ENCODE data around the gene LOXHD1.

The LOXHD1 gene

DNA sequence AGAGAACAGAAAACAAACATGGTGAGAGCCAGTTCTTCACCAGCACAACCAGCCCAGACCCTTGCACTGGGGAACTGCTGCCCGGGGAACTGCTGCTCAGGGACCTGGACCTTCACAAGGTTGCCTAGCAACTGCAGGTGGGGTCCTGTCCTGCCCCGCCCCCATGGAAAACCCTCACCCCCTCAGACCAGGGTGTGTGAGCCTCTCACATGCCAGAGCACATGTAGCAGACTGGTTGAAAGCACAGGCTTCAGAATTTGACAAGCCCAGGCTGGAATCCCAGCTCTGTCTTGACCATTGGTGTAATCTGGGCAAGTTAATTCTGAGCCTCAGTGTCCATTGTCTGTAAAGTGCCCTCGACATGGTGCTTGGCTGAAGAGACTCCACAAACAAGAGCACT is 118.6 kb downstream of the LOXHD1 start:
- no peak for DNase-seq

DNA sequence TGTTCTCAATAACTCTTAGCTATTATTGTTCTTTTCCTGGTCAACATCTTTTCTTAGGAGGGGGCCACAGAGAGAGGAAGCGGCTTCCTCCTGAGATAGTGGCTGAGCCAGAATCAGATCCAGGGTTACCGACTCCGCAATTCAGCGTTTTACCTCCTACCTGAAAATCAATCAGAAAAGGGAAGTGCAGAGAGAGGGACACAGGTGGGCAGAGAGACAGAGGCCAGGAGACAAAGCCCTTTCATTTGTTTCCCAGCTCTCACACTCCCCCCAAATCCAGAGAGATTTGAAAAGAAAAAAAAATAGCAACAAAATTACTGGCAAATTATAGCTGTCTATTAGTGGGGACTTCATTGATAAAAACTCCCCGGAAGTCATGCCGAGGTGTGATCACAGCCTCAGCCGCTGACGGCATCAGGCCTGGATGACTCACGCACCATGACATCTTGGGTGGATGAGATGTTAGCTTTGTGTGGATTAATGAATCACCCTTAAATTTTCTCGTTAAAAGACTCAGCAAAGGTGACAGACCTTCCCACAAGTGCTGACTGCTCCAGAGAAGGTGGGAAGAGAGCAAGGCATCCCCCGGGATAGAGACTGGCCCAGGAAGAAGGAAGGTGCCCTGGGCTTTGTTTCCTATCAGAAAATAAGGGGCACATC is 120.7 kb downstream of the LOXHD1 start:
- no peak for DNase-seq

DNA sequence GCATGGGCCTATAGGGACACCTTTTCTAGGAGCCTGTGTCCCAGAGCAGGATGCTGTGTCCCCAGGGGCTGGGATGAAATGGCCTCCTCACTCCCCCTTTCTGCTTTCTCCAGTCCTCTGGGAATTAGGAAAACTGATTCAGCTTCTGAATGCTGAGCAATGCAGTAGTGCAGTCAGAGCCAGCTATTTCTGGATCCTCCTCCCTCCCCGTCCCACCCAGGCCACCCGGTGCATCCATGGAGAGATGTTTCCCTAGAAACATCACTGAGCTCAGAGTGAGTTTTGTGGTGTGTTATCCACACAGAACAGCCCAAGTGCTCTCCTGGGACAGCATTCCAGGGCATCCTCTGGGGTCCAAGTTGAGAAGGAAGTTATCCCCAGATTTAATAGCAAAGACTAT is 125.5 kb downstream of the LOXHD1 start:
- DNase-seq: no peak

DNA sequence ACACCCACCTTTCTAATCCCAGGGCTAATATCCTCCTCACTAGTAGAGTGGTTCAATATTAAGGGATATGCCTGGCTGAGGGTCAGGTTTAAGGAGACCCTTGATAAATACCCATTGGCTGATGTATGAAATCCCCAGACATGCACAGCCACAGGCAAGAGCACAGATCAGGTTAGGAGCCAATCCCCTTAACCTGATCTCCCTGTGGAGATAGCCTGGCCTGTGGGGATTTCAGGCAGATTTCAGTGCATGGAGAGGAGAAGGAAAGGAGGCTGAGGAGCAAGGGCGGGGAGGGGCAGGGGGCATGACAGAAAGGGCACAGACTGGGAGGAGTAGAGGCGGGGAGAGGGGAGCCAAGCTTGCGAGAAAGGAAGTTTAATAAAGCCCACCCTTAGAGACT is 129.0 kb downstream of the LOXHD1 start:
- DNase-seq: no peak

DNA sequence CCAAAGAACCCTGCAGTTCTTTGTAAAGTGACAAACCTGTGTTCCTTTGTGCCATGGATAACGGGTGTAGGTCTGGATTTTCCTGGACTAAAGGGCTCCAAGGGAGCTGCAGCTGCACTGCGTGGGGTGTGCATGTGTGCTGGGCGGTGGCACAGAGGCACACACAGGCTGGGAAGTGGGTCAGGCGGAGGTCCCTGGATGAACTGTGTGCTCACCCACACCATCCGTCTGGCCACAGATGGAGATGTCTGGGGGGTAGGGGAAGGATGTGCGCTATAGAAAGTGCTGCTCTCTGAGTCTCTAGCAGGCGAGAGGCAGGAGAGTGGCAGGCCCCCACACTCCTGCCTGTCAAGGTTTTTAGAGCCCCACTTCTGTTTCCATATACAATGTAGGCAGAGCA is 137.2 kb downstream of the LOXHD1 start:
- no peak for DNase-seq

DNA sequence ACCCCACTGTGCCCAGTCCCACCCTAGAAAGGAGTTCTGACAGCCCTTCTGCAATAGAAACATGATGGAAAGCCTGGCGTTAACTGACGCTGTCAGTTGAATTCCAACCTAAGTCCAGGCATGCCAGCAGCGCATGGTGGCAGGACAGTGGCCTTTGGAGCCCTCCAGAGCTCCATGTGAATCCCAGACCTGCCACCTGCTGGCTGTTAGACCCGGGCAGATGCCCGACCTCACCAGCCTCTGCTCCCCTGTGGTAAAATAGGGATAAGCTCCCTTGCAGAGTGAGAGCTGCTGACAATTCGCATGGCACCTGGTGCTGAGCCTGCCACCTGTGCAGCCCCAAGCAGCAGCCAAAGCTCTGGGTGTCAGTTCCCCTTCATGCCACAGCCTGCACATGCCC is 138.6 kb downstream of the LOXHD1 start:
- DNase-seq: no peak

DNA sequence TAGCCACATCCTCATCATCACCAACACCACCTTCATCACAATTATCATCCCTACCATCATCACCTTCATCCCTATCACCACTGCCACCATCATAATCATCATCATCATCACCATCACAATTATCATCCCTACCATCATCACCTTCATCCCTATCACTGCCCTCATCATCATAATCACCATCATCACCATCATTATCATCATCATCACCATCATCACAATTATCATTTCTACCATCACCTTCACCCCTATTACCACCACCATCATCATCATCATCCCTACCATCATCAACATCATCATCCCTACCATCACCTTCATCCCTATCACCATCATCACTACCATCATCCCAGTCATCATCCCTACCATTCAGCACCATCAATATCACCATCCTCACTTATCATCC is 140.5 kb downstream of the LOXHD1 start:
- DNase-seq: no peak

DNA sequence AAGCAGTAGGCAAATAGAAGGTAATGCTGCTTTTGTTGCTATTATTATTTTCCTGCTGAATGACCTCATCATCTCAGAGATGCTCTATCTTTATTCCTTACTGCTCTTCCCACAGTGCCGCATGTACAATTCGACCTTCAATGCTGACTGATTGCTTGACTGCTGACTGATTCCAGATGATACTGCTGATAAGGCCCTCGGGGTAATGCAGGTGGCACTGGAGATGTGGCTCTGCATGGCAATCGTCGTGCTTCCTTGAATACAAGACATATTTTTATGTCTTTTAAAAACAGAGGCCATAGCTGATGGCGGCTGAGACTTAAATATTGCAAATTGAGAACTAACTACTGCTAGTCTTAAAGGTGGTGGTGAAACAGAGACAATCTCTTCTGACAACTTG is 146.6 kb downstream of the LOXHD1 start:
- no peak for DNase-seq

DNA sequence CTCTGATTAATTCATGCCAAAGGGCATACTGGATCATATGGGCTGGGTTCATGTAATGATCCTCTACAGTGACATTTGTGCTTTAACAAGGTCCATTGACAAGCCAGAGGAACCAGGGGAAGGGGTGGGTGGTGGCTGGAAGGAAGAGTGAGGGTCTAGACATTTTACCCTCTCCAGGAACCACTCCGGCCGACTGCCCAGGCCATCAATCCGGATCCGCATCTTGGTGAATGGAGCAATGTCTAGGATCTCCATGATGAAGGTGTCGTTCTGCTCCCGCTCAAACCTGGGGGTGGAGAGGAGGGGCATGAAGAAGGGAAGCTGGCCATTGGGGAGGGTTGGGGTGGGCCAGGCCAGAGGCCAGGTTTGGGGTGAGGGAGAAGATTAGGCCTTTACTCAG is 147.5 kb downstream of the LOXHD1 start:
- DNase-seq: no peak

DNA sequence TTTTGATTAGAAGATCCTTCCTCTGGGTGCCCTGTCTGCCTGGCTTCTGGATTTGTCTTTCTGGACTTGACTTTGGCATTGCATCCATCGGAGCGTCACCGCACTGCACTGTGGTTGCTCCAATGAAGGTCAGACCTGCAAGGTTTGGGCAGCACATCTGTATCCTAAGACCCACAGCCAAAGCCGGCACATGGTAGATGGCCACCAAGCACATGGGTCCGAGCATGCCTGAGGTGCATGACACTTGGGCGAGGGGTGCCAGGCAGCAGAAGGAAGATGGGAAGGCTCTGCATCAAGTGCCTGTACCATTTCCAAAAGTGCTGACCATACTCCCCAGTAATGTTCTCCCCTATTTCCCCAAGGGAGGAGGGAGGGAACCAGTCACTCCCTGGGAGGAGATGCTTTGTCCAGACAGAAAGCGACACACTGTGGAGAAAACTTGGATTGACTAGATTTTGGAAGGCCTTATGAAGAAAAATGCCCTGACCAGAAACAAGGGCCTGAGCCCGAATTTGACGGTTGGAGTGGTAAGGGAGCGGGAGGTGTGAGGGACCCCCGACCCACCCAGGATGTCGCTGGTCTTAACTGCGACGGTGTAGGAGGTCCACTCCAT is 149.9 kb downstream of the LOXHD1 start:
- no peak for DNase-seq

DNA sequence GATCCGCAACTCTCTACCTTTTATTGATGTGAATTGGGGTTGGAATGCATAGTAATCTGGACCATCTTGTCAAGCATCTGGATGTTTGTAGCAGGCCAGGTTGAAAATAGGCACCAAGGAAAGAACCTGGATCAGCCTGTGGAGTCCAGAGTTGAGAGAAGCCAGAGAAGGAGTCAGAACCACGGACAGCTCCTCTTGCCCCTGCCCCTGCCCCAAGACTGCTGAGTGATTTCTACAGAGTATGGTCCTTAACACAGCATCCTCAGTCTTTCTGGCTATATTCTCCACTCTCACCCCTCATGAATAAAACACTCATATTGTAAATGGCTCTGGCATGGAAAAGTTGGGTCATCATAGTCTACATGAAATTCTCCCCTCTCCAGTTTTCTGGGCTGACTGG is 154.6 kb downstream of the LOXHD1 start:
- DNase-seq: no peak

DNA sequence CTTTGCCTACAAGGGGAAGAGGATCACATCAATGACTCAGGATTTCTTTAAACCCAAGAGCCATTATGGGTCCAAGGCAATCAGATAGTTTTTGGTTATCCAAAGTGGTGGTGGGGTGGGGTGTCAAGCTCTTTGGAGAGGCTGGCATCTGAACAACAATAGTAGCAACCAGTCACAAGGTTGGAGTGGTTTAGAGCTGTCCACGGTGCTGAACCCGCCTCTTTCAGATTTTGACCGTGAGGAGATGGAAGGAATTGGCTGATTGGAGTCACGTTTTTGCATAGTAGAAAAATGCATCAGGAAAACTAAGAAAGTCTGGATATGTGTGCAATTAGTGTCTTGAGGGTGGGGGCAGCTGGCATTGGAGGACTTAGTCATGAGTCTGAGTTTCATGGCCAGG is 159.9 kb downstream of the LOXHD1 start:
- no peak for DNase-seq

DNA sequence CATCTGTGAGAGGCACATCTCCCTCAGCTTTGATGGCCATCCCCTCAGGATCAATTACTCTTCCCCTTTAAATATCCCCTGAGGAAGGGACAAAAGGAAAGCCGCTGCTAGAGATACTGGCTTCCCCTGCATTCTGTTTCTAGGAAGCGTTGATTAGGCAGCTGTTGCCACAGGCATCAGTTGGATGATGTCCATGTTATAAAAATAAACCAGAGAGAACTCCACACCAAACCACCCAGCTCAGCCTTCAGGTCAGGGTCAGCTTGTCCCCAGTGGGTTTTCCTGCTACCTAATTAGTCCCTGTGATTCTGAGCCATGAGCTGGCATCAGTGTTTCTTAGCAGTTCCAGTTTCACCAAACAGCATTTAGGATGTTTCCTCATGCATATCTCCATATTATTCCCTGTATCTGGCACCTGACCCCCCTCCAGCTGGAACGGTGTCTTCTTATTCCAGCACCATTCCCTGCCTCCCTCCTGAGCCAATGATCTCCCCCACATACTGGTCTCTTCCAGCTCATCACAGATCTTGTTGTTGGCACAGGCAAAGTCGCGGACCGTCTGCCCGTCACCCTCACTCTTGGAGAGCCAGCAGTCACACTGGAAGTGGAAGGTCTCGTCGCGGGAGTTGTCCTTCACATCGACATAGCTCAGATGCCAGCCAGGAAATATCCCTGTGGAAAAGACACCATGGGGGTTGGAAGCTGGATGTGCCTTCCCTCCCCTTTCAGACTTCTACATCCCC is 168.4 kb downstream of the LOXHD1 start:
- DNase-seq: no peak

DNA sequence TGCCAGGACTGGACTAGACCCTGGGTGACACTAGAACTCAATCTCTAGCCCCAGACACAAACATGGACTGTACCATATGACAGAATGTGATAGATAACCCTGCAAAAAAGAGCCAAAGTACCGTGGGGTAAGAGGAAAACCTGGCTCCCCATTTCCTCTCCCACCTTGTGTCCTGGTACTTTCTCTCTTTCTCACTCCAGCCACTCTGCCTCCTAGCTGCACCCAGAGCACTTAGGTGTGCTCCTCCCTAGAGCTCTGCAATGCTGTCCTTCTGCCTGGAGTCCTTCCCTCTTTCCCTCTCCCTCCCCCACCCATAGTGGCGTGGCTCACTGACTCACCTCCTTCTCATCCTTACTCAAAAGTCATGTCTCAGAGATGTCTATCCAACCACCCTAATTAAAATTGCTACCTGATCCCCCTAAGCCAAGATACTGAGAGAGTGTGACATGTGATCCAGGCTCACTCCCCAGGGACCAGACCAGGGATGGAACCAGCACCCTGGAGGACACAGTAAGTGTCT is 171.3 kb downstream of the LOXHD1 start:
- DNase-seq: no peak

DNA sequence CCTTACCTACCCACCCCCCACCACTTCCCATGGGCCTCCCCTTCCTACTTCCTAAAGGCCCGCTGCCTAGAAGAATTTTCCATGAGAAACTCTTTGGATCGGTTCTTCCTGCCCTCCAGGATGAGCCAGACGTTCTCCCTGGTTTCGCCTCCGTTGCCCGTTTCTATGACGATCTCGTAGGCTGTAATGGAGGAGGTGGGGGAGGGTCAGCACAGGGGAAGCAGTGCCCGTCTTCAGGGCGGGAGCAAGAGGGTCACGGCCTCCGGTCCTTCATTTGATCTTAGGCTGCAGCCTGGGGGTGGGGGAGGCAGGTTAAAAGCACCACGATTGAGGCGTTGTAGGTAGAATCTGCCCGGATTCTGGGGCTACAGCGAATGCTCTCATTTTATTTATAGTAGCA is 172.0 kb downstream of the LOXHD1 start:
- DNase-seq: no peak

DNA sequence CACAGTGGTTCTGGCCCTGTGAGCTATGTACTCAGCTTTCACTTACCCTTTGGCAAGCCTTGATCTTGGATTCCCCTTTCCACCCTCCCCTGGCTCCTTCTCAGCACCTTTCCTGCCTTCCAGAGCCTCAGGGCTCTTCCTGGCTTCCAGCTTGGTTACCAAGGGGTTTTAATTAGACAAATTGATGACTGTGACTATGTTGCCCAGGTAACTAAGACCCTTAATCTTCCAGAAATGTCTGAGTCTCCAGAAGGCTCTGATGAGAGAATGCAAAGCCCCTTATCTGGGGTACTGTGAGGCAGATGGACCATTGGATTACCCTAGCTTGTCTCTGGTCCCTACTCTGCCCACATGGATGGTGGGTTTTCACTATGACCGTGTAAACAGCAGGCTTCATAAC is 174.2 kb downstream of the LOXHD1 start:
- DNase-seq: no peak

DNA sequence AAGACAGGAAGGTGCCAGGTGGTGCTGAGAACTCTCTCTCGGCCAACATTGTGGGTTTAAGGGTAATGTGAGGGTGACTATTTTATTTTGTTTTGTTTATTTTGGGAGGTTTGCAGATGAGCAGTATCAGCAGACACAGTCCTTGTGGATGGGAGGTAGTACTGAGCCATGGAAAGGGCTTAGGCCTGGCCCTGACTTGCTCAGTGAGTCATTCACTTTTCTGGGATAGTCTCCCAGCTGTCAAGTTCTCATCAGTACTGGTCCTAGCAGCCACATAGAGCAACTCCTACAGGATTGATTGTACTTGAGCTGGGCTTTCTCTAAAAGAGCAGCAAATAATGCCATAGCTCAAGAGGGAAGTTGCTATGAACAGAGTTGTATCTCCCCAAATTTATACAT is 175.2 kb downstream of the LOXHD1 start:
- DNase-seq: no peak

DNA sequence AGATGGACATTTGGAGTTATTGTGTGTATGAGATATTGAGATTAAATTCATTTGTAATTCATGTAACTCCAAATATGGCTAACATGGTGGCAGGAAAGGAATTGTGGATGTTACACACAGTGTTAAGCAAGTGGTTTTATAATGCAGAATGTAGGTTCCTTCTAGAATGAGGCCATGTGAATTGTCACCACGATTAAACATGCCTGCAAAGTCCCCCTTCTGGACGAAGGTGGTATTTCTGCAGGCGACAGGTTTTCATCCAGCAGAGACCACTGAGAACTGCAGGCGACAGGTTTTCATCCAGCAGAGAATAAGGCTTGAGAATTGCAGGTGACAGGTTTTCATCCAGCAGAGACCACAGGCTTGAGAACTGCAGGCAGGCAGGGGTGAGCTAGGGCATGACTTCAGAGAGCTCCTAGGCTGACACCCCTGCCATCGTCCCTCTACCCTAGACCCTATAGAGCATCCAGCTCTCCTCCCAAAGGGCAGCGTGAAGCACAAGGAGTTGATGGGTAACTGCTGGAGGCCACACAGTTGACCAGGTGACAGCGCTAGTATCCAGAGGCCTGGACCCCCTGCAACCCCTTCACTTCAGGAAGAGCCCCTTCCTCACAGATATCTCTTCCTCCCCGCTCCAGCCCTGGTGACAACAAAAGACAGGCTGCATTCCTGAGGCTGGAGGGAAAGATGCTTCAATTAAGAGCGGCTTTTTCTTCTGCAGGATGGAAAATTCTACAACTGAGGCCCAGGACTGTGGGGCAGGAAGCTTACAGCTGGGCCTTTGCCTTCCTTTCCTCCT is 175.8 kb downstream of the LOXHD1 start:
- DNase-seq: no peak

DNA sequence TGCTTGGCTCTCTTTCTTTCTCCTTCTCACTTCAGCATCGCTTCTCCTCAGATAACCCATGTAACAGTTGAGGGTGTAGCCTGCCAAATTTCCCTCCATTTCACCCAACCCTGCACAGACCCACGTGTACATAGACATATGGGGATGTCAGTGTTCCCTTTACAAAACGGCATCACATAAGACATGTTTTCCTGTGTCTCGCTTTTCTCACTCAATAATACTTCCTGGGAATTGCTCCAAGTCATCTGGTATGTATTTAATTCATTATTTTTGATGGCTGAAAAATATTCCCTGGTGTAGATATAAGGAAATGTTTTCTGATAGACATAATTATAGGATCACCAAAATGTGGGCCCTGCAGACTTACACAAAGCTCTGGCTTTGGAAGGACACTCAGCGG is 176.8 kb downstream of the LOXHD1 start:
- DNase-seq: no peak

DNA sequence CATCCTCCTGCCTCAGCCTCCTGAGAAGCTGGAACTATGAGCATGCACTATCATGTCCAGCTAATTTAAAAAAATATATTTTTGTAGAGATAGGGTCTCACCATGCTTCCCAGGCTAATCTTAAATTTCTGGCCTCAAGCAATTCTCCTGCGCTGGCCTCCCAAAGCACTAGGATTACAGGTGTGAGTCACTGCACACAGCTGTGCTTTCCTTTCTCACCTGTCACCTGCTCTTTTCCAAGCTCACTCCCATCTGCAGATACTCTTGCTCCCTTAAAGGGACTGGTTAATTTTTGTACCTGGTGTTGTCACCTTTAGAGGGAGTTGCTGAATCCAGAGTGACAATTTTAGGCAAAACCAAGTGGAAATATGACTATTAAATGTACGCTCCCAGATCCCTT is 178.2 kb downstream of the LOXHD1 start:
- DNase-seq: no peak

DNA sequence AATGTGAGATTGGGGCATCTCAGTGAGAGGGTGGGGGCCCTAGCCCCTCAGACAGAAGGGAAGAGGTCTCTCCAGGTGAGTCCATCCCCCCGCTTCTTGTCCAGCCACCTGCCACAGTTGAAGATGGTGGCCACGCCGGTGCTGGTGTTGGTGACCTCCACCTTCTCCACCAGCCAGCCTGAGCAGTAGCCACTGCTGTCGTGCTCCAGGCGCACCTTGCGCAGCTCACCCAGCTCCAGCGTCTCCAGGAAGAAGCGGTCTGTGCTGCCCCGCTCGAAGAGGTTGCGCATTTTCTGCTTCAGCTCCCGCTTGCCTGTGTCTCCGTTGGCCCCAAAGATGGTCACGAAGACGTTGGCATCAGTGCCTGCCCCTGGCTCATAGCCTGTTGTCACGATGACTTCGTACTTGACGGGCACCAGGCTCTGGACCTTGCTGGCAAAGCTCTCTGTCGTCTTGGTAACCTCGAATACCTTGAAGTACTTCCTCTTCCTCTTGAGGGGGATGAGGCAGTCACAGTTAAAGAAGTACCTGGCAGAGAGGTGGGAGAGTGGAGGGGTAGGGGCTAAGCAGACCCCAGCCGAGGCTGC is 179.5 kb downstream of the LOXHD1 start:
- no peak for DNase-seq

DNA sequence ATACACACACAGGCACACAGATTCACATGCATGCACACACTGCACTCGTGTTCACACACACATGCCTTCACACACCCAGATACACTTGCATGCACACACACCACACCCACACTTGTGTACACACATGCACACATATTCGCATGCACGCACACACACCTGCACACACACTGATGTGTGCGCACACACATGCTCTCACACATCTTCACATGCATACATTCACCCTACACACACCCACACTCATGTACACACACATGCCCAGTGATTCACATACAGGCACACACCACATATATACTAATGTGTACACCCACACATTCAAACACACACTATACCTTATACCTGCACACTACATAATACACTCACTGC is 181.6 kb downstream of the LOXHD1 start:
- no peak for DNase-seq
